GM21786 (cell line): ENCODE data around the gene MCM5.
"Not testable (repeated sequence)": the region's sequence is repeated elsewhere in the genome, so short reads cannot be mapped to it uniquely, and the experiment has no call there.

Source experiments
- ATAC-seq: cut with Tn5 transposase; IDR thresholded peaks from one replicate; pipeline ENCODE4 v1.9.1; 2021; ENCODE audit not compliant: unreplicated experiment

Gene MCM5

GRCh38 chr22:35470903-35471321 is 71.0 kb downstream of the MCM5 start:
- ATAC-seq, result no peak

- ATAC-seq, result not testable (repeated sequence)
Measured at GRCh38 chr22:35471566-35471965, 71.6 kb downstream of the MCM5 start.

- ATAC-seq, result no peak
Measured at GRCh38 chr22:35472488-35472887, 72.5 kb downstream of the MCM5 start.

- ATAC-seq, result no peak
Measured at GRCh38 chr22:35473971-35474370, 74.0 kb downstream of the MCM5 start.
